GM23338 (cell line): ENCODE results near the gene BAG3. TPM values are rescaled to one million over a fixed set of nuclear protein-coding genes. Genes with fewer than 3 reads are reported as not detected.

Experiments
- ATAC-seq: fragments of 200-7000 bp; cut with Tn5 transposase; 3 replicates; pipeline ENCODE4 v1.9.1; 2020
- DNase-seq: peaks from one replicate; pipeline ENCODE4 v3.0.0-alpha.2; 2015; ENCODE audit warnings: low spot score
- H2AFZ ChIP-seq: fragments of 200-600 bp; sonication (generic); 2 replicates; pipeline ENCODE4 v1.8.0; 2016; ENCODE audit warnings: antibody characterized with exemption, mild to moderate bottlenecking, moderate library complexity
- H3F3A ChIP-seq: fragments of 200-600 bp; sonication (generic); replicated peaks from 2 replicates; pipeline ENCODE4 v1.8.0; 2017; ENCODE audit warnings: antibody characterized with exemption, mixed run types, low read depth
- H3K27ac ChIP-seq: fragments of 200-600 bp; sonication (generic); 2 replicates; pipeline ENCODE4 v1.6.1; 2016; ENCODE audit warnings: low read depth
- H3K27me3 ChIP-seq: fragments of 200-600 bp; sonication (generic); 2 replicates; pipeline ENCODE4 v1.8.0; 2016; ENCODE audit warnings: mild to moderate bottlenecking, mixed run types, moderate library complexity; ENCODE audit not compliant: insufficient read depth
- H3K36me3 ChIP-seq: fragments of 200-600 bp; sonication (generic); 2 replicates; pipeline ENCODE4 v1.8.0; 2016; ENCODE audit warnings: mild to moderate bottlenecking; ENCODE audit not compliant: insufficient read depth
- H3K4me1 ChIP-seq: fragments of 200-600 bp; sonication (generic); 2 replicates; pipeline ENCODE4 v1.8.0; 2016; ENCODE audit warnings: mild to moderate bottlenecking, moderate library complexity; ENCODE audit not compliant: insufficient read depth
- H3K4me2 ChIP-seq: fragments of 200-600 bp; sonication (generic); 2 replicates; pipeline ENCODE4 v1.7.1; 2017; ENCODE audit warnings: mixed run types
- H3K4me3 ChIP-seq: fragments of 200-600 bp; sonication (generic); 2 replicates; pipeline ENCODE4 v1.6.1; 2016; ENCODE audit warnings: mixed run types
- H3K79me2 ChIP-seq: fragments of 200-600 bp; sonication (generic); replicated peaks from 2 replicates; pipeline ENCODE4 v1.8.0; 2017; ENCODE audit warnings: mild to moderate bottlenecking; ENCODE audit not compliant: insufficient read depth
- H3K9me2 ChIP-seq: fragments of 200-600 bp; sonication (generic); 2 replicates; pipeline ENCODE4 v1.8.0; 2017; ENCODE audit not compliant: insufficient read depth
- H4K20me1 ChIP-seq: fragments of 200-600 bp; sonication (generic); replicated peaks from 2 replicates; pipeline ENCODE4 v1.8.0; 2017; ENCODE audit warnings: mild to moderate bottlenecking; ENCODE audit not compliant: insufficient read depth
- H3K27ac Mint-ChIP-seq: 2 replicates; pipeline ENCODE4 v1.8.0; 2020; ENCODE audit warnings: inconsistent platforms, mild to moderate bottlenecking, moderate library complexity, mixed read lengths
- H3K27me3 Mint-ChIP-seq: 3 replicates; pipeline ENCODE4 v1.8.0; 2022; ENCODE audit warnings: low read depth, mild to moderate bottlenecking, moderate library complexity, mixed read lengths, inconsistent platforms; ENCODE audit not compliant: insufficient read depth, poor library complexity
- H3K36me3 Mint-ChIP-seq: 3 replicates; pipeline ENCODE4 v1.8.0; 2021; ENCODE audit warnings: low read depth, mild to moderate bottlenecking, inconsistent platforms, moderate library complexity, mixed read lengths
- H3K4me1 Mint-ChIP-seq: 3 replicates; pipeline ENCODE4 v1.8.0; 2020; ENCODE audit warnings: mild to moderate bottlenecking, inconsistent platforms, mixed read lengths
- H3K4me3 Mint-ChIP-seq: 3 replicates; pipeline ENCODE4 v1.8.0; 2021; ENCODE audit warnings: moderate library complexity, mild to moderate bottlenecking, inconsistent platforms, mixed read lengths
- H3K9me3 Mint-ChIP-seq: 3 replicates; pipeline ENCODE4 v1.8.0; 2020; ENCODE audit warnings: moderate library complexity, mild to moderate bottlenecking, inconsistent platforms, mixed read lengths
- CTCF ChIP-seq, 2 experiments: fragments of 200-600 bp in 1 of 2; sonication (generic) in 1 of 2; conservative IDR thresholded peaks; 2 replicates each; pipeline versions ENCODE4 v1.5.1 to v1.6.1; 2016 to 2017; ENCODE audit warnings: antibody characterized with exemption in 2 of 2, low read depth in 2 of 2, mild to moderate bottlenecking in 2 of 2, moderate library complexity in 1 of 2
- ETS1 ChIP-seq: IDR thresholded peaks from 2 replicates; pipeline ENCODE4 v1.6.1; 2016; ENCODE audit warnings: antibody characterized with exemption
- EZH2 ChIP-seq: fragments of 200-600 bp; sonication (generic); IDR thresholded peaks from one replicate; pipeline ENCODE4 v1.8.0; 2017; ENCODE audit warnings: antibody characterized with exemption, mild to moderate bottlenecking, low read depth; ENCODE audit not compliant: unreplicated experiment
- EZH2phosphoT487 ChIP-seq: fragments of 200-600 bp; sonication (generic); IDR thresholded peaks from one replicate; pipeline ENCODE4 v1.8.1; 2018; ENCODE audit warnings: antibody characterized with exemption; ENCODE audit not compliant: unreplicated experiment
- JUNB ChIP-seq: IDR thresholded peaks from one replicate; pipeline ENCODE4 v1.6.1; 2016; ENCODE audit warnings: antibody characterized with exemption; ENCODE audit not compliant: unreplicated experiment
- NANOG ChIP-seq: IDR thresholded peaks from 2 replicates; pipeline ENCODE4 v1.6.1; 2016; ENCODE audit warnings: antibody characterized with exemption, borderline replicate concordance
- POLR2AphosphoS5 ChIP-seq: IDR thresholded peaks from 2 replicates; pipeline ENCODE4 v1.6.1; 2016; ENCODE audit warnings: antibody characterized with exemption, low read depth
- REST ChIP-seq: IDR thresholded peaks from one replicate; pipeline ENCODE4 v1.6.1; 2018; ENCODE audit warnings: antibody characterized with exemption; ENCODE audit not compliant: unreplicated experiment
- STAT1 ChIP-seq: IDR thresholded peaks from one replicate; pipeline ENCODE4 v1.6.1; 2016; ENCODE audit warnings: antibody characterized with exemption; ENCODE audit not compliant: unreplicated experiment
- ZNF114 ChIP-seq: fragments of 250-450 bp; sonication (Bioruptor Pico); IDR thresholded peaks from 2 replicates; pipeline ENCODE4 v1.5.0; 2020; ENCODE audit warnings: mild to moderate bottlenecking, moderate library complexity
- ZNF331 ChIP-seq: fragments of 250-450 bp; sonication (Bioruptor Pico); IDR thresholded peaks from 2 replicates; pipeline ENCODE4 v1.5.0; 2020; ENCODE audit warnings: low read depth, mild to moderate bottlenecking, moderate library complexity
- polyA plus RNA-seq: library from polyadenylated mRNA; unstranded; fragments of >200 nt; fragmentation: Nextera tagmentation; extraction: Ambion mirVana; gene quantifications from 2 replicates; pipeline ENCODE4 v1.2.1, GENCODE V29; 2016
- total RNA-seq: library from RNA; depleted of rRNA; stranded (reverse); fragments of >200 nt; shearing (Covaris generic); gene quantifications from 2 replicates; pipeline ENCODE4 v1.2.3, GENCODE V29; 2014

BAG3 gene
- total and polyA plus RNA-seq, 2 experiments from 2014 or later, result 8.2 to 8.4 TPM

- H3K9me3 Mint-ChIP-seq, result no peaks in the 10 kb centered on the region
- no peak overlapping the region for H3K27ac Mint-ChIP-seq
- peaks cover 36% of the 10 kb centered on the region for H3K4me1 Mint-ChIP-seq
- H3K36me3 Mint-ChIP-seq, result peaks cover 20% of the 10 kb centered on the region
- no peak overlapping the region for H2AFZ ChIP-seq
- H3K4me2 ChIP-seq, result no peak overlapping the region
- H3K27me3 ChIP-seq, result no peaks in the 10 kb centered on the region
- no peaks in the 10 kb centered on the region for H3K9me2 ChIP-seq
- no peak for ATAC-seq
- H3K27me3 Mint-ChIP-seq, result peaks cover 7% of the 10 kb centered on the region
- H3K4me3 ChIP-seq, result no peak overlapping the region
- peaks cover 13% of the 10 kb centered on the region; the same call in 1 of the 2 replicates for H3K36me3 ChIP-seq
- peaks cover 5% of the 10 kb centered on the region for H3K4me1 ChIP-seq
- 0 out of 2 replicates have a peak, but pooled peaks cover 3% of the 10 kb centered on the region for H4K20me1 ChIP-seq
- no peak for TF ChIP-seq STAT1
- no peak for TF ChIP-seq EZH2phosphoT487
- no peak for TF ChIP-seq REST
- TF ChIP-seq EZH2, result no peak
- no peak for TF ChIP-seq ETS1
- no peak for TF ChIP-seq ZNF114 (CRISPR knock-in tag)
- TF ChIP-seq CTCF (conservative IDR thresholded peaks at IDR 0.05; ENCODE audit: low read depth in 2 of 2), result no peak
- no peak for TF ChIP-seq POLR2AphosphoS5
- no peak for DNase-seq
- no peaks in the 10 kb centered on the region for H3K79me2 ChIP-seq
- H3K4me3 Mint-ChIP-seq, result no peak overlapping the region
- H3F3A ChIP-seq, result no peaks in the 10 kb centered on the region
- H3K27ac ChIP-seq, result no peak overlapping the region
Measured at GRCh38 chr10:119672291-119672690, 21.1 kb downstream of the BAG3 start.

GRCh38 chr10:119673271-119673670, 22.1 kb downstream of the BAG3 start:
- DNase-seq, result no peak
- Histone ChIP-seq H3K36me3 (peaks cover 13% of the 10 kb centered on the region; the same call in 1 of the 2 replicates), H3K27me3 (no peaks in the 10 kb centered on the region), H3K4me3 (no peak overlapping the region), H3K9me2 (no peaks in the 10 kb centered on the region), H3F3A (no peaks in the 10 kb centered on the region), H3K27ac (no peak overlapping the region), H4K20me1 (no peaks in the 10 kb centered on the region), H3K79me2 (no peaks in the 10 kb centered on the region), H3K4me1 (no peaks in the 10 kb centered on the region), H3K4me2 (no peak overlapping the region), H2AFZ (no peak overlapping the region)
- Mint-ChIP-seq H3K27ac (no peak overlapping the region), H3K27me3 (peaks cover 4% of the 10 kb centered on the region), H3K36me3 (peaks cover 20% of the 10 kb centered on the region), H3K4me1 (peaks cover 26% of the 10 kb centered on the region), H3K9me3 (no peaks in the 10 kb centered on the region), H3K4me3 (no peak overlapping the region)
- no peak for ATAC-seq
- TF ChIP-seq NANOG, result no peak
- TF ChIP-seq CTCF (conservative IDR thresholded peaks at IDR 0.05; ENCODE audit: low read depth in 2 of 2), result no peak
- TF ChIP-seq JUNB, result no peak
- no peak for TF ChIP-seq ZNF331 (CRISPR knock-in tag)
- no peak for TF ChIP-seq ETS1
- no peak for TF ChIP-seq EZH2
- no peak for TF ChIP-seq EZH2phosphoT487
